Measurements from ENCODE around the gene RASSF1. TPM values are rescaled to one million over a fixed set of nuclear protein-coding genes. Genes with fewer than 3 reads are reported as not detected.

RASSF1 gene
- total and polyA plus RNA-seq, 2 donors (not counting 3 experiments of a cell fraction or from before 2014, with no cell fraction given) = 31.9 to 59.7 TPM

- Histone ChIP-seq H3K4me1 (ENCODE audit: control insufficient read depth, extremely low read depth, insufficient read depth, low read length) (peaks cover 31% of the 10 kb centered on the region), H3K79me2 (ENCODE audit: control insufficient read depth, insufficient read depth, low read length) (peaks cover 13% of the 10 kb centered on the region), H3K4me2 (ENCODE audit: insufficient read depth, low read length) (no peak overlapping the region), H4K20me1 (replicated peaks; ENCODE audit: control insufficient read depth, extremely low read depth, insufficient read depth, low read length) (no peaks in the 10 kb centered on the region), H3K36me3 (ENCODE audit: control insufficient read depth in 2 of 2, extremely low read depth in 1 of 2, insufficient read depth in 2 of 2, low read length in 2 of 2) (no peaks in the 10 kb centered on the region), H3K27me3 (ENCODE audit: control insufficient read depth in 2 of 2, insufficient read depth in 2 of 2, low read length in 2 of 2) (no peaks in the 10 kb centered on the region), H3K9ac (replicated peaks; ENCODE audit: extremely low read depth, insufficient read depth, low read length) (no peak overlapping the region), H2AFZ (ENCODE audit: low read depth, low read length) (no peak overlapping the region), H3K9me3 (replicated peaks; ENCODE audit: control insufficient read depth, insufficient read depth, low read length) (no peaks in the 10 kb centered on the region), H3K27ac (ENCODE audit: insufficient read depth, low read depth, low read length) (no peak overlapping the region), H3K4me3 (replicated peaks in 1 of 3; ENCODE audit: insufficient read depth in 1 of 3, low read depth in 1 of 3, low read length in 3 of 3) (no peak overlapping the region), H3K9me1 (replicated peaks; ENCODE audit: control insufficient read depth, extremely low read depth, insufficient read depth, low read length) (no peaks in the 10 kb centered on the region)
- ChIA-PET POLR2A (no interaction called here), CTCF (no interaction called here)
- TF ChIP-seq JUN (IDR thresholded peaks at IDR 0.05; ENCODE audit: borderline replicate concordance, insufficient read depth, insufficient read length, low read depth) (no peak), GATA2 (IDR thresholded peaks at IDR 0.05; ENCODE audit: insufficient read depth, insufficient read length, low read depth, low read length) (no peak), POLR2A (IDR thresholded peaks at IDR 0.05; ENCODE audit: low read depth, low read length) (no peak), FOS (IDR thresholded peaks at IDR 0.05; ENCODE audit: borderline replicate concordance, insufficient read depth, low read length) (no peak), CTCF (IDR thresholded peaks at IDR 0.05; ENCODE audit: extremely low read depth in 1 of 2, insufficient read depth in 1 of 2, low read depth in 1 of 2, low read length in 2 of 2) (no peak), MAX (IDR thresholded peaks at IDR 0.05; ENCODE audit: insufficient read depth, insufficient read length) (no peak)
- intact Hi-C loops (cut with micrococcal nuclease) = no loop called here
- dilution Hi-C loops (cut with MboI; ENCODE audit: extremely low pct_ligation_motif_present, low sequenced_read_pairs) = no loop called here
- DNase-seq (ENCODE audit: low read depth, low spot score) = no peak
- FAIRE-seq = no peak
- no TSS peak for BruUV-seq (replicated peaks)
Observed at GRCh38 chr3:50295553-50296431, 44.8 kb downstream of the RASSF1 start.

All from endothelial cell of umbilical vein (primary cell).